MCF 10A (cell line): ENCODE measurements around the gene CCNB1IP1. TPM values are rescaled to one million over a fixed set of nuclear protein-coding genes. Genes with fewer than 3 reads are reported as not detected.
A peak's percentile ranks its signal among the peaks of the same experiment; 100 is the strongest.

Experiments used
- BruUV-seq: library from RNA; stranded (reverse); fragments of 400-500 nt; replicated peaks from 2 replicates; lab custom pipeline; 2021; lab: Mats Ljungman, UMichigan
- CTCF ChIA-PET: fragments of 300-600 bp; sonication (Branson Sonifier 250); formaldehyde crosslinking; extraction: SDS; loops from one replicate; lab custom pipeline; 2021; ENCODE audit warnings: antibody characterized with exemption, inconsistent platforms; lab: Yijun Ruan, JAX
- POLR2A ChIA-PET: fragments of 300-600, 350-650 bp; sonication (Branson Sonifier 250); formaldehyde crosslinking; extraction: SDS; loops from one replicate; lab custom pipeline; 2020; ENCODE audit warnings: antibody characterized with exemption, inconsistent platforms; lab: Yijun Ruan, JAX
- DNase-seq: peaks from one replicate; pipeline ENCODE4 v3.0.0-alpha.2; 2018; ENCODE audit not compliant: unreplicated experiment
- H3K27ac Mint-ChIP-seq: one replicate; pipeline ENCODE4 v1.8.0; 2022; ENCODE audit warnings: mild to moderate bottlenecking, low read depth, mixed read lengths; ENCODE audit not compliant: unreplicated experiment
- H3K27me3 Mint-ChIP-seq: one replicate; pipeline ENCODE4 v1.8.0; 2022; ENCODE audit warnings: mixed read lengths; ENCODE audit not compliant: insufficient read depth, unreplicated experiment
- H3K36me3 Mint-ChIP-seq: one replicate; pipeline ENCODE4 v1.8.0; 2022; ENCODE audit warnings: mild to moderate bottlenecking, moderate library complexity, mixed read lengths; ENCODE audit not compliant: insufficient read depth, unreplicated experiment
- H3K4me1 Mint-ChIP-seq: one replicate; pipeline ENCODE4 v1.8.0; 2022; ENCODE audit warnings: mixed read lengths; ENCODE audit not compliant: insufficient read depth, unreplicated experiment
- H3K4me3 Mint-ChIP-seq: one replicate; pipeline ENCODE4 v1.8.0; 2022; ENCODE audit warnings: mild to moderate bottlenecking, moderate library complexity, mixed read lengths; ENCODE audit not compliant: unreplicated experiment
- H3K9me3 Mint-ChIP-seq: one replicate; pipeline ENCODE4 v1.8.0; 2022; ENCODE audit warnings: mixed read lengths; ENCODE audit not compliant: unreplicated experiment
- CTCF ChIP-seq: fragments of 200-600 bp; IDR thresholded peaks from one replicate; pipeline ENCODE4 v1.8.0; 2022; ENCODE audit warnings: antibody characterized with exemption, mild to moderate bottlenecking; ENCODE audit not compliant: unreplicated experiment
- intact Hi-C: fragments of 100-400 bp; cut with micrococcal nuclease; formaldehyde crosslinking; loops from 2 replicates; pipeline ENCODE4 v1.14.1; 2022
- total RNA-seq: library from RNA; stranded (reverse); gene quantifications from 2 replicates; pipeline ENCODE4 v1.2.3, GENCODE V29; 2022

The CCNB1IP1 gene
- total RNA-seq, 1 experiment from 2014 or later, result 108 TPM

- Mint-ChIP-seq H3K4me1 (peaks cover 7% of the 10 kb centered on the region), H3K27me3 (no peaks in the 10 kb centered on the region), H3K27ac (no peak overlapping the region), H3K36me3 (peaks cover 68% of the 10 kb centered on the region), H3K4me3 (no peak overlapping the region), H3K9me3 (no peaks in the 10 kb centered on the region)
- POLR2A ChIA-PET, result no interaction called here
- no peak for TF ChIP-seq CTCF
- intact Hi-C loops, result no loop called here
- CTCF ChIA-PET, result interaction anchor here (0.6 to 1.4 kb wide), 2 partner anchors 19 to 963 kb away, joined by 3 read pairs; no protein-coding TSS in a partner anchor
- BruUV-seq, result no TSS peak
- no peak for DNase-seq
Measured at GRCh38 chr14:20346713-20347112, 13.6 kb upstream of the CCNB1IP1 start.

GRCh38 chr14:20345366-20345765, 12.3 kb upstream of the CCNB1IP1 start:
- ChIA-PET POLR2A (interaction anchor here (4.3 kb wide), 1 partner anchor 338 kb away, joined by 65 read pairs; the partner anchor contains the start of gene RNASE4), CTCF (interaction anchor here (1.3 to 8.8 kb wide), 2 partner anchors 18 to 20 kb away, joined by 4 to 57 read pairs; no protein-coding TSS in a partner anchor)
- H3K27me3 Mint-ChIP-seq, result no peaks in the 10 kb centered on the region
- H3K9me3 Mint-ChIP-seq, result no peaks in the 10 kb centered on the region
- H3K36me3 Mint-ChIP-seq, result peaks cover 55% of the 10 kb centered on the region
- peaks cover 7% of the 10 kb centered on the region for H3K4me1 Mint-ChIP-seq
- BruUV-seq, result no TSS peak
- TF ChIP-seq CTCF, result no peak
- intact Hi-C loops, result no loop called here
- peak overlapping the region; percentile 32 for H3K27ac Mint-ChIP-seq
- no peak overlapping the region for H3K4me3 Mint-ChIP-seq
- no peak for DNase-seq

- H3K4me3 Mint-ChIP-seq, result peak overlapping the region; percentile 78
- H3K9me3 Mint-ChIP-seq, result no peaks in the 10 kb centered on the region
- peaks cover 43% of the 10 kb centered on the region for H3K36me3 Mint-ChIP-seq
- H3K4me1 Mint-ChIP-seq, result peaks cover 7% of the 10 kb centered on the region
- DNase-seq, result no peak
- CTCF ChIA-PET, result interaction anchor here (0.8 to 8.8 kb wide), 8 partner anchors 9 to 347 kb away, joined by 3 to 57 read pairs (median 4); partner anchors contain the start of gene CCNB1IP1
- intact Hi-C loops, result loop anchor here (1.0 to 5.0 kb wide), 4 partner anchors 68 to 339 kb away; partner anchors contain the start of genes APEX1 and TEP1
- H3K27me3 Mint-ChIP-seq, result no peaks in the 10 kb centered on the region
- peak overlapping the region; percentile 92 for H3K27ac Mint-ChIP-seq
- POLR2A ChIA-PET, result interaction anchor here (0.6 to 4.3 kb wide), 25 partner anchors 9 to 921 kb away, joined by 3 to 205 read pairs (median 5); partner anchors contain the start of genes APEX1, CCNB1IP1, OSGEP and PIP4P1
- TF ChIP-seq CTCF, result no peak
- TSS peak; percentile 75 for BruUV-seq
Measured at GRCh38 chr14:20343862-20344220, 10.8 kb upstream of the CCNB1IP1 start.

- Mint-ChIP-seq H3K27me3 (no peaks in the 10 kb centered on the region), H3K9me3 (no peaks in the 10 kb centered on the region), H3K4me1 (peaks cover 7% of the 10 kb centered on the region), H3K36me3 (peaks cover 37% of the 10 kb centered on the region), H3K27ac (peak within 1 kb of the TSS; percentile 92), H3K4me3 (peak within 1 kb of the TSS; percentile 78)
- intact Hi-C loops, result loop anchor here (1.0 to 5.0 kb wide), 4 partner anchors 69 to 340 kb away; partner anchors contain the start of genes APEX1 and TEP1
- CTCF ChIA-PET, result interaction anchor here (0.6 to 8.8 kb wide), 14 partner anchors 9 to 348 kb away, joined by 3 to 57 read pairs (median 3); partner anchors contain the start of gene CCNB1IP1
- peak; percentile 100 for DNase-seq
- BruUV-seq, result TSS peak; percentile 100
- POLR2A ChIA-PET, result interaction anchor here (0.6 to 4.3 kb wide), 31 partner anchors 9 to 1041 kb away, joined by 3 to 205 read pairs (median 4); partner anchors contain the start of genes APEX1, CCNB1IP1, OSGEP and PIP4P1
- TF ChIP-seq CTCF, result no peak
Measured at GRCh38 chr14:20343092-20343861, 10.2 kb upstream of the CCNB1IP1 start, which contains the start of gene PARP2. PARP2 (plus strand) TSS chr14:20343635; CDS start chr14:20343642, 7 bp downstream.
